Measurements from ENCODE around the gene CD14.
"Not testable (repeated sequence)": the region's sequence is repeated elsewhere in the genome, so short reads cannot be mapped to it uniquely, and the experiment has no call there.

The CD14 gene

GRCh38 chr5:140634103-140634502 lies 1.1 kb upstream of the CD14 start:
- no peak for DNase-seq

GRCh38 chr5:140633501-140633900 lies 526 bp upstream of the CD14 start:
- DNase-seq: no peak

- DNase-seq: no peak
Observed at GRCh38 chr5:140632366-140633020, 482 bp downstream of the CD14 start.

- DNase-seq: no peak
Observed at GRCh38 chr5:140631831-140632365, 1.1 kb downstream of the CD14 start.

GRCh38 chr5:140631036-140631417 lies 1.9 kb downstream of the CD14 start:
- no peak for DNase-seq

- DNase-seq: no peak
Observed at GRCh38 chr5:140630292-140631035, 2.5 kb downstream of the CD14 start.

GRCh38 chr5:140628711-140629110 lies 4.3 kb downstream of the CD14 start:
- DNase-seq: no peak

- DNase-seq: no peak
Observed at GRCh38 chr5:140627972-140628371, 5.0 kb downstream of the CD14 start.

- DNase-seq: not testable (repeated sequence)
Observed at GRCh38 chr5:140624886-140625285, 8.1 kb downstream of the CD14 start.

- not testable (repeated sequence) for DNase-seq
Observed at GRCh38 chr5:140623061-140623460, 9.9 kb downstream of the CD14 start.

- DNase-seq: no peak
Observed at GRCh38 chr5:140622301-140622700, 10.7 kb downstream of the CD14 start.

GRCh38 chr5:140611020-140611521 lies 21.9 kb downstream of the CD14 start:
- no peak for DNase-seq

- DNase-seq: no peak
Observed at GRCh38 chr5:140609126-140609525, 23.8 kb downstream of the CD14 start.

GRCh38 chr5:140608722-140609121 lies 24.3 kb downstream of the CD14 start:
- no peak for DNase-seq

GRCh38 chr5:140607031-140607430 lies 25.9 kb downstream of the CD14 start:
- DNase-seq: no peak

- DNase-seq: no peak
Observed at GRCh38 chr5:140605879-140606278, 27.1 kb downstream of the CD14 start.

GRCh38 chr5:140603734-140604133 lies 29.2 kb downstream of the CD14 start:
- DNase-seq: no peak

GRCh38 chr5:140603446-140603698 lies 29.6 kb downstream of the CD14 start:
- DNase-seq: not testable (repeated sequence)

- no peak for DNase-seq
Observed at GRCh38 chr5:140602147-140602546, 30.8 kb downstream of the CD14 start.

GRCh38 chr5:140600096-140600495 lies 32.9 kb downstream of the CD14 start:
- DNase-seq: no peak

- no peak for DNase-seq
Observed at GRCh38 chr5:140598836-140599235, 34.1 kb downstream of the CD14 start.

GRCh38 chr5:140596321-140596741 lies 36.6 kb downstream of the CD14 start:
- DNase-seq: no peak

- no peak for DNase-seq
Observed at GRCh38 chr5:140595538-140596300, 37.3 kb downstream of the CD14 start.

- no peak for DNase-seq
Observed at GRCh38 chr5:140594169-140594568, 38.8 kb downstream of the CD14 start.
